H1 (cell line): ENCODE results near the gene ILK. TPM values are rescaled to one million over a fixed set of nuclear protein-coding genes. Genes with fewer than 3 reads are reported as not detected.

Experiments used
- CTCF ChIA-PET: fragments of 300-600 bp; sonication (Branson Sonifier 250); formaldehyde crosslinking; loops from one replicate; lab custom pipeline; 2021; ENCODE audit not compliant: partially characterized antibody; lab: Charles Lee
- POLR2A ChIA-PET: fragments of 300-600 bp; sonication (Branson Sonifier 250); formaldehyde crosslinking; loops from one replicate; lab custom pipeline; 2021; ENCODE audit warnings: inconsistent platforms; ENCODE audit not compliant: partially characterized antibody; lab: Charles Lee
- DNase-seq, 2 experiments: peaks; one replicate each; pipeline versions ENCODE4 v3.0.0 to v3.0.0-alpha.2; 2010 to 2022; ENCODE audit warnings: low spot score in 2 of 2, low read depth in 1 of 2, mixed read lengths in 1 of 2
- FAIRE-seq: peaks from 2 replicates; lab custom pipeline; 2011; peaks lifted over from hg19 to GRCh38; lab: Jason Lieb, UNC
- H2AFZ ChIP-seq: 2 replicates; pipeline ENCODE4 v1.8.1; 2012; ENCODE audit warnings: low read length, inconsistent platforms
- H2AK5ac ChIP-seq: 2 replicates; pipeline ENCODE4 v1.6.1; 2013; ENCODE audit warnings: low read depth, low read length
- H2BK120ac ChIP-seq: replicated peaks from 2 replicates; pipeline ENCODE3; 2013; ENCODE audit warnings: low read depth, low read length, inconsistent platforms
- H2BK12ac ChIP-seq: 2 replicates; pipeline ENCODE4 v1.6.1; 2013; ENCODE audit warnings: low read depth, low read length
- H2BK15ac ChIP-seq: 2 replicates; pipeline ENCODE4 v1.6.1; 2013; ENCODE audit warnings: low read length
- H2BK20ac ChIP-seq: 2 replicates; pipeline ENCODE4 v1.6.1; 2013; ENCODE audit warnings: low read length
- H2BK5ac ChIP-seq: 2 replicates; pipeline ENCODE4 v1.6.1; 2013; ENCODE audit warnings: low read depth, low read length
- H3K14ac ChIP-seq: 2 replicates; pipeline ENCODE4 v1.6.1; 2013; ENCODE audit warnings: inconsistent platforms; ENCODE audit not compliant: insufficient read length
- H3K18ac ChIP-seq: 2 replicates; pipeline ENCODE4 v1.6.1; 2013; ENCODE audit warnings: low read length; ENCODE audit errors: extremely low read depth
- H3K23ac ChIP-seq: 2 replicates; pipeline ENCODE4 v1.6.1; 2013; ENCODE audit warnings: inconsistent platforms; ENCODE audit not compliant: insufficient read length
- H3K23me2 ChIP-seq: 2 replicates; pipeline ENCODE4 v1.6.1; 2013; ENCODE audit warnings: low read depth, low read length
- H3K27ac ChIP-seq: 2 replicates; pipeline ENCODE4 v1.6.1; 2011; ENCODE audit warnings: low read depth, low read length, inconsistent platforms
- H3K27me3 ChIP-seq, 4 experiments: replicated peaks in 1 of 4; 1 replicate in 1 of 4; 2 replicates in 3 of 4; pipeline versions ENCODE4 v1.6.1 to v1.8.1; 2011 to 2013; ENCODE audit warnings: low read length in 3 of 4, mild to moderate bottlenecking in 3 of 4, inconsistent platforms in 2 of 4, mixed read lengths in 2 of 4, moderate library complexity in 1 of 4; ENCODE audit not compliant: control insufficient read depth in 3 of 4, insufficient read depth in 3 of 4; ENCODE audit errors: extremely low read depth in 1 of 4
- H3K36me3 ChIP-seq, 4 experiments: 2 replicates each; pipeline versions ENCODE4 v1.6.1 to v1.8.1; 2011 to 2013; ENCODE audit warnings: mild to moderate bottlenecking in 4 of 4, low read length in 3 of 4, moderate library complexity in 2 of 4, control low read depth in 1 of 4, inconsistent platforms in 1 of 4; ENCODE audit not compliant: insufficient read depth in 4 of 4, control insufficient read depth in 2 of 4
- H3K4ac ChIP-seq: replicated peaks from 2 replicates; pipeline ENCODE3; 2013; ENCODE audit warnings: low read length, low read depth, mixed read lengths, inconsistent platforms; ENCODE audit not compliant: insufficient read length
- H3K4me1 ChIP-seq, 4 experiments: replicated peaks in 1 of 4; 1 replicate in 1 of 4; 2 replicates in 3 of 4; pipeline versions ENCODE4 v1.6.1 to v1.8.1; 2011 to 2013; ENCODE audit warnings: low read length in 3 of 4, inconsistent platforms in 2 of 4, mixed read lengths in 1 of 4; ENCODE audit not compliant: insufficient read depth in 4 of 4, control insufficient read depth in 3 of 4
- H3K4me2 ChIP-seq, 2 experiments: 2 replicates each; pipeline versions ENCODE4 v1.6.1 to v1.8.1; 2011 to 2013; ENCODE audit warnings: low read depth in 2 of 2, low read length in 2 of 2, control low read depth in 1 of 2, inconsistent platforms in 1 of 2, mild to moderate bottlenecking in 1 of 2; ENCODE audit not compliant: insufficient read depth in 1 of 2
- H3K4me3 ChIP-seq, 4 experiments: fragments of 200-600, 300-600 bp in 1 of 4; sonication (generic), shearing (Covaris generic), sonication (Bioruptor Twin) in 1 of 4; 2 replicates each; pipeline versions ENCODE4 v1.5.1 to v1.8.1; 2011 to 2016; ENCODE audit warnings: low read length in 4 of 4, low read depth in 3 of 4, control low read depth in 2 of 4, inconsistent platforms in 2 of 4, mild to moderate bottlenecking in 2 of 4, mixed read lengths in 1 of 4, moderate library complexity in 1 of 4; ENCODE audit not compliant: insufficient read depth in 2 of 4; ENCODE audit errors: extremely low read depth in 1 of 4
- H3K56ac ChIP-seq: replicated peaks from 2 replicates; pipeline ENCODE3; 2013; ENCODE audit warnings: low read depth, mild to moderate bottlenecking, mixed read lengths, low read length, inconsistent platforms; ENCODE audit not compliant: insufficient read length
- H3K79me1 ChIP-seq: 2 replicates; pipeline ENCODE4 v1.6.1; 2013; ENCODE audit warnings: low read depth, low read length, control low read depth
- H3K79me2 ChIP-seq, 2 experiments: 2 replicates each; pipeline versions ENCODE4 v1.6.1 to v1.8.1; 2012 to 2013; ENCODE audit warnings: low read length in 2 of 2, mild to moderate bottlenecking in 2 of 2, inconsistent platforms in 1 of 2; ENCODE audit not compliant: insufficient read depth in 2 of 2, control insufficient read depth in 1 of 2
- H3K9ac ChIP-seq, 4 experiments: replicated peaks in 1 of 4; 1 replicate in 1 of 4; 2 replicates in 3 of 4; pipeline versions ENCODE4 v1.6.1 to v1.8.1; 2011 to 2013; ENCODE audit warnings: low read depth in 3 of 4, low read length in 3 of 4, control low read depth in 2 of 4, mild to moderate bottlenecking in 2 of 4, moderate library complexity in 2 of 4, inconsistent platforms in 1 of 4; ENCODE audit errors: extremely low read depth in 1 of 4
- H3K9me3 ChIP-seq, 2 experiments: 2 replicates each; pipeline versions ENCODE4 v1.6.1 to v1.8.1; 2012 to 2013; ENCODE audit warnings: mild to moderate bottlenecking in 2 of 2, moderate library complexity in 2 of 2, control low read depth in 1 of 2, inconsistent platforms in 1 of 2, low read depth in 1 of 2, low read length in 1 of 2, mixed read lengths in 1 of 2; ENCODE audit not compliant: insufficient read depth in 2 of 2
- H4K20me1 ChIP-seq, 2 experiments: replicated peaks in 1 of 2; 2 replicates each; pipeline versions ENCODE3 to v1.8.1; 2011 to 2013; ENCODE audit warnings: inconsistent platforms in 2 of 2, low read length in 2 of 2, mild to moderate bottlenecking in 1 of 2; ENCODE audit not compliant: insufficient read depth in 2 of 2, control insufficient read depth in 1 of 2
- H4K5ac ChIP-seq: 2 replicates; pipeline ENCODE4 v1.6.1; 2013; ENCODE audit warnings: low read length, low read depth, mixed read lengths, inconsistent platforms; ENCODE audit not compliant: insufficient read length
- H4K8ac ChIP-seq: 2 replicates; pipeline ENCODE4 v1.8.0; 2013; ENCODE audit warnings: mild to moderate bottlenecking, moderate library complexity, low read length, inconsistent platforms; ENCODE audit not compliant: insufficient read depth; ENCODE audit errors: extremely low read depth
- H4K91ac ChIP-seq: replicated peaks from 2 replicates; pipeline ENCODE3; 2013; ENCODE audit warnings: low read length, mixed read lengths, inconsistent platforms; ENCODE audit not compliant: insufficient read length
- ASH2L ChIP-seq: fragments of 200-600, 300-600 bp; sonication (generic); IDR thresholded peaks from one replicate; pipeline ENCODE4 v1.7.1; 2017; ENCODE audit warnings: low read length
- FOSL1 ChIP-seq: IDR thresholded peaks from 2 replicates; pipeline ENCODE4 v1.6.1; 2011; ENCODE audit warnings: mild to moderate bottlenecking, low read depth, low read length, moderate library complexity; ENCODE audit not compliant: insufficient read depth
- JUND ChIP-seq: IDR thresholded peaks from 2 replicates; pipeline ENCODE4 v1.6.1; 2011; ENCODE audit warnings: mild to moderate bottlenecking, improper control_type of control experiment, low read length
- NANOG ChIP-seq: IDR thresholded peaks from 2 replicates; pipeline ENCODE4 v1.6.1; 2011; ENCODE audit warnings: low read length, low read depth, mild to moderate bottlenecking, inconsistent platforms; ENCODE audit not compliant: insufficient read depth, poor library complexity, severe bottlenecking
- NRF1 ChIP-seq: IDR thresholded peaks from 2 replicates; pipeline ENCODE4 v1.6.1; 2011; ENCODE audit warnings: mild to moderate bottlenecking, low read depth, low read length, improper control_type of control experiment
- SUZ12 ChIP-seq: fragments of 200-600 bp; sonication (generic); IDR thresholded peaks from 2 replicates; pipeline ENCODE4 v1.6.1; 2012; ENCODE audit warnings: mild to moderate bottlenecking, inconsistent platforms, low read length, moderate library complexity, mixed read lengths
- TEAD4 ChIP-seq: IDR thresholded peaks from 2 replicates; pipeline ENCODE4 v1.6.1; 2012; ENCODE audit warnings: low read depth, low read length, inconsistent platforms, mixed read lengths
- YY1 ChIP-seq: IDR thresholded peaks from 2 replicates; pipeline ENCODE4 v1.6.1; 2011; ENCODE audit warnings: low read depth, mild to moderate bottlenecking, low read length
- WGBS, 2 experiments: shearing (Covaris generic) in 1 of 2; methylation state at CpG; one replicate each; pipeline versions ENCODE4 v1.1.6 to v1.1.7; 2013 to 2015; ENCODE audit warnings: low lambda C conversion rate in 2 of 2, mixed read lengths in 2 of 2, inconsistent platforms in 1 of 2, low coverage in 1 of 2, missing lambda C conversion rate in 1 of 2; ENCODE audit not compliant: insufficient replicate concordance in 2 of 2, insufficient coverage in 1 of 2, insufficient read length in 1 of 2; ENCODE audit errors: extremely low coverage in 1 of 2, missing lambda C conversion rate in 1 of 2; 5-methylcytosine and 5-hydroxymethylcytosine counted together
- polyA plus RNA-seq, 7 experiments: library from polyadenylated mRNA; depleted of rRNA in 3 of 7; stranded (reverse) in 5 of 7; unstranded in 2 of 7; fragments of >200 nt in 5 of 7; fragments of 200-250 nt in 2 of 7; gene quantifications; 1 replicate in 5 of 7; 2 replicates in 1 of 7; 4 replicates in 1 of 7; pipeline versions ENCODE4 v1.2.1 to v1.2.3, GENCODE V29; 2011 to 2013; ENCODE audit warnings: missing spikeins in 2 of 7, mixed read lengths in 2 of 7
- total RNA-seq: library from RNA; stranded (reverse); fragmentation: NEBNext Ultra II Directional; extraction: Animal tissue kit (Norgen Biotek cat#: 25700); gene quantifications from 2 replicates; pipeline ENCODE4 v1.2.1, GENCODE V29; 2021
- TF ChIP-seq, protein P1 (sequence below), 3 experiments: IDR thresholded peaks; 1 replicate in 2 of 3; 2 replicates in 1 of 3; pipeline versions ENCODE4 v1.5.1 to v1.6.1; 2011; ENCODE audit warnings: low read length in 3 of 3, mild to moderate bottlenecking in 3 of 3, inconsistent platforms in 2 of 3, low read depth in 1 of 3, moderate library complexity in 1 of 3; ENCODE audit not compliant: insufficient read depth in 1 of 3; ENCODE audit errors: control extremely low read depth in 1 of 3

The ILK gene
- total and polyA plus RNA-seq, 2 of the 8 experiments (the other 6 are each of a cell fraction or from before 2014, with no cell fraction given) = 91.4 to 132 TPM

DNA sequence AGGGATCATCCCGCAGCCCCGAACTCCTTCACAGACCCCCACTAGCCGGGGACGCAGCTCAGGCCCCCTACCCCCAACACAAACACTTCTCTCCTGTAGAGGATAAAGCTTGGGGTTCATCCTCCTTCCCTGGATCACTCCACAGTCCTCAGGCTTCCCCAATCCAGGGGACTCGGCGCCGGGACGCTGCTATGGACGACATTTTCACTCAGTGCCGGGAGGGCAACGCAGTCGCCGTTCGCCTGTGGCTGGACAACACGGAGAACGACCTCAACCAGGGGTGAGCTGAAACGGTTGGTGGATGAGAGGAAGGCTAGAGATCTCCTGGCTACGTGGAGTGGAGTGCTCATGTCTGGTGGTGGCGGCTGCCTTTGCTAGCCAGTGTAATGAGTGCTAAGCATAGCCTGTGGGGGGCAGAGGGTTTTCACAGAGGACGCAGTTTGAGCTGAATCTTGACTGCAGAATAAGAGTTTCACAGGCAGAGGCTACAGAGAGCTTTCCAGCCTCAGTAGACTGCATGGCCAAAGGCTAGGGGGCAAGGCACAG lies 580 bp downstream of the ILK start:
- FAIRE-seq = no peak
- peak overlapping the region; percentile 52 for H4K8ac ChIP-seq
- TF ChIP-seq, protein P1, sequence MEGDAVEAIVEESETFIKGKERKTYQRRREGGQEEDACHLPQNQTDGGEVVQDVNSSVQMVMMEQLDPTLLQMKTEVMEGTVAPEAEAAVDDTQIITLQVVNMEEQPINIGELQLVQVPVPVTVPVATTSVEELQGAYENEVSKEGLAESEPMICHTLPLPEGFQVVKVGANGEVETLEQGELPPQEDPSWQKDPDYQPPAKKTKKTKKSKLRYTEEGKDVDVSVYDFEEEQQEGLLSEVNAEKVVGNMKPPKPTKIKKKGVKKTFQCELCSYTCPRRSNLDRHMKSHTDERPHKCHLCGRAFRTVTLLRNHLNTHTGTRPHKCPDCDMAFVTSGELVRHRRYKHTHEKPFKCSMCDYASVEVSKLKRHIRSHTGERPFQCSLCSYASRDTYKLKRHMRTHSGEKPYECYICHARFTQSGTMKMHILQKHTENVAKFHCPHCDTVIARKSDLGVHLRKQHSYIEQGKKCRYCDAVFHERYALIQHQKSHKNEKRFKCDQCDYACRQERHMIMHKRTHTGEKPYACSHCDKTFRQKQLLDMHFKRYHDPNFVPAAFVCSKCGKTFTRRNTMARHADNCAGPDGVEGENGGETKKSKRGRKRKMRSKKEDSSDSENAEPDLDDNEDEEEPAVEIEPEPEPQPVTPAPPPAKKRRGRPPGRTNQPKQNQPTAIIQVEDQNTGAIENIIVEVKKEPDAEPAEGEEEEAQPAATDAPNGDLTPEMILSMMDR (IDR thresholded peaks at IDR 0.05; ENCODE audit: control extremely low read depth in 1 of 3, insufficient read depth in 1 of 3, low read depth in 1 of 3, low read length in 3 of 3) = peak in 2 of 3 experiments; percentile 2 to 5; a peak in 1 of 4 replicates
- no peak for TF ChIP-seq JUND
- no peak for TF ChIP-seq SUZ12
- no peak for TF ChIP-seq ASH2L
- TF ChIP-seq TEAD4 = no peak
- no peak for TF ChIP-seq NRF1
- no peak for TF ChIP-seq NANOG
- TF ChIP-seq FOSL1 = no peak
- TF ChIP-seq YY1 = 0 out of 2 replicates have a peak, but pooled peaks have one; percentile 6

More for the DNA sequence above, 580 bp downstream of the ILK start:
- H3K4ac ChIP-seq = peak overlapping the region; percentile 75
- WGBS, 2 experiments = 2% methylated on average over 20 of the region's 20 CpGs; no CpG with 5 or more reads in 1 of the 2 experiments
- H4K20me1 ChIP-seq = peaks cover 0 to 5% of the 10 kb centered on the region in 2 experiments
- H3K56ac ChIP-seq = peak overlapping the region; percentile 35
- H3K23ac ChIP-seq = no peak overlapping the region
- peak overlapping the region; percentile 83 to 97 for H3K4me2 ChIP-seq
- DNase-seq = no peak
- H2BK5ac ChIP-seq = 0 out of 2 replicates have a peak overlapping the region, but pooled peaks have one; percentile 58
- H2AFZ ChIP-seq = peak overlapping the region; percentile 54; the same call in 1 of the 2 replicates
- peaks cover 16% of the 10 kb centered on the region for H3K23me2 ChIP-seq
- H3K4me3 ChIP-seq = peak overlapping the region; percentile 79 to 99 (median 93)
- H3K9me3 ChIP-seq = no peaks in the 10 kb centered on the region
- H3K4me1 ChIP-seq = peaks cover 5 to 21% (median 8%) of the 10 kb centered on the region in 4 experiments; a peak in 6 of 7 replicates
- H3K79me1 ChIP-seq = peaks cover 12% of the 10 kb centered on the region
- no peak overlapping the region for H2BK120ac ChIP-seq
- H2AK5ac ChIP-seq = no peak overlapping the region
- peak overlapping the region; percentile 78 for H3K18ac ChIP-seq
- H2BK20ac ChIP-seq = no peak overlapping the region
- H3K14ac ChIP-seq = no peak overlapping the region
- H3K27me3 ChIP-seq = no peaks in the 10 kb centered on the region
- H2BK15ac ChIP-seq = no peak overlapping the region
- ChIA-PET POLR2A (interaction anchor here (0.6 to 2.4 kb wide), 11 partner anchors 8 to 135 kb away, joined by 3 to 11 read pairs (median 4); partner anchors contain the start of genes MRPL17, TAF10 and TPP1), CTCF (interaction anchor here (0.6 to 4.1 kb wide), 9 partner anchors 9 to 344 kb away, joined by 3 to 23 read pairs (median 4); partner anchors contain the start of genes CCKBR, TAF10 and TPP1)
- H2BK12ac ChIP-seq = 0 out of 2 replicates have a peak overlapping the region, but pooled peaks have one; percentile 75
- H4K5ac ChIP-seq = peak overlapping the region; percentile 53
- H4K91ac ChIP-seq = peak overlapping the region; percentile 17
- peak overlapping the region; percentile 63; the same call in 1 of the 2 replicates for H3K27ac ChIP-seq
- peaks cover 6 to 29% (median 21%) of the 10 kb centered on the region in 4 experiments for H3K36me3 ChIP-seq
- H3K79me2 ChIP-seq = peaks cover 3 to 48% of the 10 kb centered on the region in 2 experiments
- peak overlapping the region; percentile 67 to 96 (median 82) for H3K9ac ChIP-seq
